Astrocyte of the cerebellum (primary cell): ENCODE results near the gene TCF4.

Experiments used
- DNase-seq: peaks from one replicate; pipeline ENCODE4 v3.0.0-alpha.2; 2011; ENCODE audit warnings: low read depth
- H3K4me3 ChIP-seq: 2 replicates; pipeline ENCODE4 v1.5.1; 2011; ENCODE audit warnings: mild to moderate bottlenecking, low read depth, low read length, moderate library complexity
- CTCF ChIP-seq: IDR thresholded peaks from 2 replicates; pipeline ENCODE4 v1.5.1; 2012; ENCODE audit warnings: low read length, low read depth, moderate library complexity, mild to moderate bottlenecking; ENCODE audit errors: missing control alignments
- in situ Hi-C: cut with HindIII; loops from 2 replicates; pipeline ENCODE4 v1.10.0; 2017; ENCODE audit warnings: low sequenced_read_pairs

Gene TCF4

GRCh38 chr18:55390898-55391297, 197.1 kb downstream of the TCF4 start:
- in situ Hi-C loops = no loop called here
- TF ChIP-seq CTCF = no peak
- H3K4me3 ChIP-seq = no peak overlapping the region
- no peak for DNase-seq

DNA sequence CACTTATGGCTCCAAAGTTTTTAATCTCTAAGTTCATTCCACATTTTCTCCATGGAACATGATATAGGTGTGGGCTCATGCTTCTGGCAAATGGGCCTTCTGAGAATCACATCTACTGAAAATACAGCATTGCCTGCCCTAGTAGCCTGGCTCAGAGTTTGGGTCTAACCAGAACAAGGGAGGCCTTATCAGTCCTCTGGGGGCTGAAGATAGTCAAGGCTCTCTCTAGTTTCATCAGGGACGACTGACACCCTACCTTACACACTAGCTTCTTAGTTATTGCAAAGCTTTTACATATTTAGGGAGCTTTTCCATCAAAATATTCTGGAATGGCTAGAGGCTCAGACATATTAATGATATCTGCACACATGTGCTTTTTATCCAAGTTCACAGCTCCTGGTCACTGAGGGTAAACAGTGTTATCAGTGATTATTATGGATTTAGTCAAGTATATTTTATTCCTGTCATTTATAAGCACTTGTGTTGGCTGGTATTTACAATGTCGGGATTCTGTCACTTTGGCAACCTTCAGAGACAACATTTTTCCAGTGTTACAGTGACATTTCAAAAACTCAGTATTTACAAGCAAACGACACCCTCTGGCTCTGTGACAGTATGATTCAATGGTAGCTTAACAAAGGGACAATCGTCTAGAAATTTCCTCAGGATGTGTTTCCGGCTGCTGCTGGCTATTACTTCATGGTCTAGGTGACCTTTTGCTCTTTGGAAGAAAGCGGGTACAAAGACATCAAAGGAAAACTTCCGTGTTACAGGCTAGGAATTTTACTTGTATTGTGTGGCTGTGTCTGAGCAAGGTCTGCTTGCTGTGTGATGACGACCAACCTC, 200.6 kb downstream of the TCF4 start:
- no peak overlapping the region for H3K4me3 ChIP-seq
- DNase-seq = no peak
- in situ Hi-C loops = no loop called here
- TF ChIP-seq CTCF = no peak

DNA sequence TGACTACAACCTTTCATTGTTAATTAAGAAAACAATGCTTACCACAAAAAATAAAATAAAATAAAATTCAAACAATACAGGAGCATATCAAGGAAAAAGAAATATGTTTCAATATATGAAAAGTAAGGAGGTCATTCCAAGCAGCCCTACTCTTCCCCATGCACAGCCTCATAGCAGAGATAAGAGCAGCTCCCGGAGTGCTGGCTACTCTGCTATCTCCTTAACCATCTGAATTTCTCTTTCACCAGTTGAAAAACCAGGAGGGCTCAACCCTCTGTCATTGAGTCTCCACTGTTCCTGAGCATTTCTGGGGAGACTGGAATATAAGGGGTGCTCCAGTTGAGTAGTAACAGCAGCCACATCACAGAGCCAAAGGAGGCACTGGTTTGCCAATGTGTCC, 201.4 kb downstream of the TCF4 start:
- no peak for DNase-seq
- TF ChIP-seq CTCF = no peak
- in situ Hi-C loops = no loop called here
- H3K4me3 ChIP-seq = no peak overlapping the region

- no peak for TF ChIP-seq CTCF
- in situ Hi-C loops = no loop called here
- DNase-seq = no peak
- no peak overlapping the region for H3K4me3 ChIP-seq
These were observed 202.2 kb downstream of the TCF4 start for GRCh38 chr18:55385770-55386169.

- in situ Hi-C loops = no loop called here
- peak; percentile 65 for TF ChIP-seq CTCF
- no peak for DNase-seq
- H3K4me3 ChIP-seq = no peak overlapping the region
These were observed 203.3 kb downstream of the TCF4 start for GRCh38 chr18:55384551-55385275.

DNA sequence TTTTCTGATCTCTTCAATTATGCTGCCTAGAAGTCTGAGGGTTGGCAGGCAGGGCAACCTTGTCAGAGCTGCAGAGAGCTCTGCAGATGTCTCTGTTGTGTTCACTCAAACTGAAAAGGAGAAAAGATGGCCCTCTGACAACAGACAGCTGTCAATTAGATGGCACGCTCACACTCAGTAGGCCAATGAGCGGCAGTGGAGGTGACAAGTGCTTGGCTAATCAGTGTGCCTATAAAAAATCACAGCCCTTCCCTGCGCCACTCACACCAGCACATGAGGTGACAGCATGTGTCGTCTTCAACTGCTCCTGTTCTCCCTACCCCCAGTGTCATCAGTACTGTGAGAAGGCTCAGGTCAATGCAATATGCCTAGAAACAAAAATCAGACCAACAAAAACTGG, 203.9 kb downstream of the TCF4 start:
- no peak for TF ChIP-seq CTCF
- no peak for DNase-seq
- H3K4me3 ChIP-seq = no peak overlapping the region
- in situ Hi-C loops = no loop called here
